NB4 (cell line): ENCODE results near the gene ZNF808.
"Not testable (repeated sequence)": the region's sequence is repeated elsewhere in the genome, so short reads cannot be mapped to it uniquely, and the experiment has no call there.

Source experiments
- DNase-seq: peaks from one replicate; pipeline ENCODE4 v3.0.0; 2010; ENCODE audit warnings: low read depth
- H3K4me3 ChIP-seq: one replicate; pipeline ENCODE4 v1.5.1; 2011; ENCODE audit warnings: mild to moderate bottlenecking, low read depth, low read length, moderate library complexity
- MYC ChIP-seq: IDR thresholded peaks from 2 replicates; pipeline ENCODE4 v1.6.1; 2011; ENCODE audit warnings: low read depth, low read length
- POLR2A ChIP-seq: IDR thresholded peaks from 2 replicates; pipeline ENCODE4 v1.6.1; 2011; ENCODE audit warnings: mild to moderate bottlenecking; ENCODE audit not compliant: insufficient read length; ENCODE audit errors: extremely low read depth
- TF ChIP-seq, protein P1 (sequence below): IDR thresholded peaks from 2 replicates; pipeline ENCODE4 v1.6.1; 2011; ENCODE audit warnings: low read depth, low read length
- TF ChIP-seq, protein P2 (sequence below): IDR thresholded peaks from one replicate; pipeline ENCODE4 v1.5.1; 2012; ENCODE audit warnings: low read depth, low read length

The ZNF808 gene

DNA sequence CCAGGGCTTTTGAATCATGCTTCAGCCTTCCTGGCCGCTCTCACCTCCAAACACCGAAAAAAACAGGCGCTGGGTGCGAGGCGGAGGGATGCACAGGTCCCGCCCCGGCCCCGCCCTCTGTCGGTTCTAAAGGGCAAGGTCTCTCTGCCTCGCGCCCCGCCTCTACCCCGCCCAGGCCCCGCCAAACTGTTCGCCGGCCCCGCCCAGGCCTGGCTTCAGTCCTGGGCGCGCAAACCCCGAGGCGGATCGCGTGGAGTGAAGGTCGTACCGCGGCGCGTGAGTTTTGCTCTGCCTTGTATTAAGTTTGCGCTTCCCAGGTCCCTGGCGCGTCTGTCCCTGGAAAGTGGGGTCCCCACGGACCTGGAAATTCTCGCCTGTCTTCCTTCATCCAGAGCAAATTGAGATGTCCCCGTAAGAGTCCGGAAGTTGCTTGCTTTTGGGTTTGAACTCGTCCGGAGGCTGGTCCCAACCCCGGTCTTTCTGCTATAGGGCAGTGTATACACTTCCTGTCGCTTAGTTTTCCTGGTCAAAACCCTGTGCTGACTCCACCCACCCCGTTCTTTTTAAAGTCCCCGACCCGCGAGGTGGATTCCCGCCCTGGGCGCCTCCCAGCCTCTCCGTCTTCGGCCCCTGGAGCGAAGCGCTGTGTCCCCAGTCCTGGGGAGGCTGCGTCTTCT lies 8.4 kb downstream of the ZNF808 start:
- TF ChIP-seq, protein P1, sequence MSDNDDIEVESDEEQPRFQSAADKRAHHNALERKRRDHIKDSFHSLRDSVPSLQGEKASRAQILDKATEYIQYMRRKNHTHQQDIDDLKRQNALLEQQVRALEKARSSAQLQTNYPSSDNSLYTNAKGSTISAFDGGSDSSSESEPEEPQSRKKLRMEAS: no peak
- TF ChIP-seq MYC (no peak), POLR2A (no peak)
- TF ChIP-seq, protein P2, sequence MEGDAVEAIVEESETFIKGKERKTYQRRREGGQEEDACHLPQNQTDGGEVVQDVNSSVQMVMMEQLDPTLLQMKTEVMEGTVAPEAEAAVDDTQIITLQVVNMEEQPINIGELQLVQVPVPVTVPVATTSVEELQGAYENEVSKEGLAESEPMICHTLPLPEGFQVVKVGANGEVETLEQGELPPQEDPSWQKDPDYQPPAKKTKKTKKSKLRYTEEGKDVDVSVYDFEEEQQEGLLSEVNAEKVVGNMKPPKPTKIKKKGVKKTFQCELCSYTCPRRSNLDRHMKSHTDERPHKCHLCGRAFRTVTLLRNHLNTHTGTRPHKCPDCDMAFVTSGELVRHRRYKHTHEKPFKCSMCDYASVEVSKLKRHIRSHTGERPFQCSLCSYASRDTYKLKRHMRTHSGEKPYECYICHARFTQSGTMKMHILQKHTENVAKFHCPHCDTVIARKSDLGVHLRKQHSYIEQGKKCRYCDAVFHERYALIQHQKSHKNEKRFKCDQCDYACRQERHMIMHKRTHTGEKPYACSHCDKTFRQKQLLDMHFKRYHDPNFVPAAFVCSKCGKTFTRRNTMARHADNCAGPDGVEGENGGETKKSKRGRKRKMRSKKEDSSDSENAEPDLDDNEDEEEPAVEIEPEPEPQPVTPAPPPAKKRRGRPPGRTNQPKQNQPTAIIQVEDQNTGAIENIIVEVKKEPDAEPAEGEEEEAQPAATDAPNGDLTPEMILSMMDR: no peak
- H3K4me3 ChIP-seq: peak overlapping the region; percentile 72
- DNase-seq: peak; percentile 88

DNA sequence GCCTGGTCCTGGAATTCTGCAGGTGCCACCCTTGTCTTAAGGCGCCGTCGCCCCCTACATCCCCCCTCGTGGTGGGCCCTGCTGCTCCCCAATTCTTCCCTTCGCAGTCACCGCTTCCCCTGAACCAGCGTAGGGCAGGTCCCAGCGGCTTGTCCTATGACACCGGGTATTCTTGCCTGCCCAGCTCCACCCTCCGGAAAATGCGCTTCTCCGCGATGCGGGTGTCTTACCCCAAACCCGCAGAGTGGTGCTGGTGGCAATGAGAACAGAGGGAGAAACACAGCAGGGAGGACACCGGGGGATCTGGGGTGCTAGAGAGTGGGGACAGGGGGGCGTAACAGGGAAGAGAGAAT lies 9.0 kb downstream of the ZNF808 start:
- DNase-seq: peak; percentile 40
- TF ChIP-seq, protein P2: no peak
- TF ChIP-seq MYC: no peak
- TF ChIP-seq POLR2A: no peak
- TF ChIP-seq, protein P1: no peak
- peak overlapping the region; percentile 72 for H3K4me3 ChIP-seq

DNA sequence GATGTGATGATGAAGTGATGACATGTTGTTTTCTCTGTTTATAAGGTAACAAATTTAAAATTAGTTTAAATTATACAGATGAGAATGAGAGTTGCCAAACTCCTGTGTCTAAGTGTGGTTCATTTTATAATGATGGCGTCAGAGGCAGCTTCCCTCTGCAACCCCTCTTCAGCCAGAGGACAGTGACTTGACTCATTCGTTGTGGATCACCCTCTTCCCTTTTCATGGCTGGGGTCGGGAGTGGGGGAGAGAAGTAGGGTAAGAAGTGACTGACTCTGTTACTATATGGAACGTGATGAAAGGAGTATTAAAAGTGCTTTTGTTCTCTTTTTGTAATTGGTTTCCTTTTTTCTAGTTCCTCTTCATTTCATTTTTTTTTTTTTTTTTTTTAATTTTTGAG lies 11.3 kb downstream of the ZNF808 start:
- not testable (repeated sequence) for H3K4me3 ChIP-seq
- peak; percentile 66 for DNase-seq

DNA sequence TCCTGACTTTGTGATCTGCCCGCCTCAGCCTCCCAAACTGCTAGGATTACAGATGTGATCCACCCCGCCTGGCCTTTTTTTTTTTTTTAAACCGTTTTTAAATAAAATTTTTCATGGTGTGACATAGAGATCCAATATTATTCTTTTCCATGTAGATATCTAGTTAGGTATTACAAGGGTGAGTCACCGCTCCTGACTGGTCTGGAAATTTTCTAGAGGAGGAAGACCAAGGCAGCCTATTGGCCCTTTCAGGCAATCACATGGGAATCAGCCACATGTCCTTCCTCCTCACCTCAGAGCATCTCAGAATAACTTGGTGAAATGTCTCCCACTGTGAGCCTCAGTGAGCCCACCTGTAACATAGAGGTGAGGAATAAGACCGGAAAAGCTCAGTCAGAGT lies 13.7 kb downstream of the ZNF808 start:
- not testable (repeated sequence) for DNase-seq, H3K4me3 ChIP-seq

DNA sequence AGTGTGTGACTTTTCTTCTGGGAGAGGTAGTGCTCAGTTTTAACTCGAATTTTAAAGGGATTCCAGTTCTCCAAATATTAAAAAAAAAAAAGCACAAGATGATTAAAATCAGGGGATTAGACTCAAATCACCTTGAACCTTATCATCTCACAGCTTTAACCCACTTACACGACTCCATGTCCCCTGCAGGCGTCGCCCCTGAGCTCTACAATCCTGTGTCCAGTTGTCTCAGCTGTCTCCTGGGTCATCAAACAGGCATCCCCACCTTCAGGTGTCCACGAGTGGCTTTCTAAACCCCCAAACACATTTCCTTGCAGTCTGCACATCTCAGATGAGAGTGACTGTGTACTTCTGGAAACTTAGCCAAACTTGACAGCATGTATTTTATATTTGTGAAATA lies 14.1 kb downstream of the ZNF808 start:
- no peak overlapping the region for H3K4me3 ChIP-seq
- no peak for DNase-seq
- TF ChIP-seq MYC (no peak), POLR2A (no peak)
- TF ChIP-seq, protein P2: no peak
- TF ChIP-seq, protein P1: no peak

DNA sequence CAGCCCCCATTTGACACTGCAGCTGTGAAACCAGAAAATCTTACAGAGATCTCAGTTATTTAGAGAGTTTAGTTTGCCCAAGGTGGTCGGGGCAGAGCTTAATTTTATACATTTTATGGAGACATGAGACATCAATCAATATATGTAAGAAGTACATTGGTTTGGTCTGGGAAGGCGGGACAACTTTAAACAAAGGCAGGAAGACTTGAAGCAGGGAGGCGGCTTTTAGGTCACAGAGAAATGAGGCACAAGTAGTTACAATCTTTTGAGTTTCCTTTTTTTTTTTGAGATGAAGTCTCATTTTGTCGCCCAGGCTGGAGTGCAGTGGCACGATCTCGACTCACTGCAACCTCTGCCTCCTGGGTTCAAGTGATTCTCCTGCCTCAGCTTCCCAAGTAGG lies 15.1 kb downstream of the ZNF808 start:
- not testable (repeated sequence) for H3K4me3 ChIP-seq

DNA sequence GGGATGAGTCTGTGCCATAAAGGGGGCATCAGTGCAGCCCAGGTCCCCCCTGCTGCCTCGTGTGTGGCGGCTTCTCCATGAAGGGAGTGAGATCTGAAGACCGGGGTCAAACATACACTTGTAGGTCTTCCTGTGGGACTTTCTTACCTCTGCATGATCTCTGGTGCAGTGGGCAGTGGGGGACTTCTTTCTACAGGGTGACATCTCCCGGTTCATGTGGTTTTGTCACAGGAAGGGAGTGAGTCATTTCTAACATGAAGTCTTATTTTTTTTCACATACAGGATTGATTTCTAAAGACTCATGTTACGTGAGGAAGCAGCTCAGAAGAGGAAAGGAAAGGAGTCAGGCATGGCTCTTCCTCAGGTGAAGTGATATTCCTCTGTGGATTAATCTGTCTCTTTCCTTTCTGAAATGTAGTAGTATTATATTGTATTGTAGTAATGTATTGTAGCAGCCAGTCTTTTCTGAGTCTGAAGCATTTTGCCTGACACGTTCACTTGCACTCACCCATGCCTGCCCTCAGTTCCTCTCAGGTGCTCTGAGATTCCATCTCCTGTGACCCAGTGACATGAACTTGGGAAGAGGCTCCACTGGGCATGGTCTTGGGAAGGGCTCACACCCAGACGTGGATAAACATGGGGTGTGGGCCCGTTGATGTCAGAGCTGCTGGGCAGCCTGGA lies 15.7 kb downstream of the ZNF808 start:
- TF ChIP-seq, protein P2: no peak
- no peak for TF ChIP-seq POLR2A
- no peak for TF ChIP-seq MYC
- TF ChIP-seq, protein P1: no peak
- no peak overlapping the region for H3K4me3 ChIP-seq
- DNase-seq: peak; percentile 83

More for the DNA sequence above, 15.1 kb downstream of the ZNF808 start:
- peak; percentile 28 for DNase-seq
